ENCODE data around the gene COG8.

DNA sequence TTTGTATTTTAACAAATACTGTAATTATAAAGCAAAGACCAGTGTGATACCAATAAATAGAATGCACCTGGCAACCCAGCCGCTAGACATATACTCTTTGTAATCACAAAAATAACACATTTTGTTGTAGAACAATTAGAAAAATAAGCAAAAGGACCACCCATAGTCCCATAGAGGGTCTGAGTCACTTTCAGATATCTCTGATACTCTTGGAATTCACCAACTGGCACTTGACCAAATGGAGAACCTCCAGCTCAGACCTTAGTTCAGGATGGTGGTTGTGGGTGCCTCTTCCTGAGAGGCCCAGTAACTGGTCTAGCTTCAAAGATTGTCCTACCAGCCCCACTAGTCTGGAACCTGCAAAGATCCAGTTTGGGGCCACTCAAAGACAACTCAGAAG lies 47.2 kb upstream of the COG8 start:
- TF ChIP-seq PAX8 (IDR thresholded peaks at IDR 0.05) (no peak), POLR2AphosphoS5 (IDR thresholded peaks at IDR 0.05; ENCODE audit: low read length) (no peak), HDAC6 (IDR thresholded peaks at IDR 0.05; ENCODE audit: unreplicated experiment) (no peak), SPI1 (IDR thresholded peaks at IDR 0.05; ENCODE audit: borderline replicate concordance, insufficient read depth, low read depth, low read length) (no peak), EZH2 (IDR thresholded peaks at IDR 0.05; ENCODE audit: borderline replicate concordance, control insufficient read depth, low read depth, low read length) (no peak), YY1 (IDR thresholded peaks at IDR 0.05; ENCODE audit: low read depth, low read length) (no peak), POLR2A (IDR thresholded peaks at IDR 0.05; ENCODE audit: low read depth, low read length) (no peak), STAT1 (conservative IDR thresholded peaks at IDR 0.05) (no peak)
- TF ChIP-seq, protein P1, sequence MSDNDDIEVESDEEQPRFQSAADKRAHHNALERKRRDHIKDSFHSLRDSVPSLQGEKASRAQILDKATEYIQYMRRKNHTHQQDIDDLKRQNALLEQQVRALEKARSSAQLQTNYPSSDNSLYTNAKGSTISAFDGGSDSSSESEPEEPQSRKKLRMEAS (IDR thresholded peaks at IDR 0.05; ENCODE audit: low read depth, low read length): no peak
- TF ChIP-seq, protein P2, sequence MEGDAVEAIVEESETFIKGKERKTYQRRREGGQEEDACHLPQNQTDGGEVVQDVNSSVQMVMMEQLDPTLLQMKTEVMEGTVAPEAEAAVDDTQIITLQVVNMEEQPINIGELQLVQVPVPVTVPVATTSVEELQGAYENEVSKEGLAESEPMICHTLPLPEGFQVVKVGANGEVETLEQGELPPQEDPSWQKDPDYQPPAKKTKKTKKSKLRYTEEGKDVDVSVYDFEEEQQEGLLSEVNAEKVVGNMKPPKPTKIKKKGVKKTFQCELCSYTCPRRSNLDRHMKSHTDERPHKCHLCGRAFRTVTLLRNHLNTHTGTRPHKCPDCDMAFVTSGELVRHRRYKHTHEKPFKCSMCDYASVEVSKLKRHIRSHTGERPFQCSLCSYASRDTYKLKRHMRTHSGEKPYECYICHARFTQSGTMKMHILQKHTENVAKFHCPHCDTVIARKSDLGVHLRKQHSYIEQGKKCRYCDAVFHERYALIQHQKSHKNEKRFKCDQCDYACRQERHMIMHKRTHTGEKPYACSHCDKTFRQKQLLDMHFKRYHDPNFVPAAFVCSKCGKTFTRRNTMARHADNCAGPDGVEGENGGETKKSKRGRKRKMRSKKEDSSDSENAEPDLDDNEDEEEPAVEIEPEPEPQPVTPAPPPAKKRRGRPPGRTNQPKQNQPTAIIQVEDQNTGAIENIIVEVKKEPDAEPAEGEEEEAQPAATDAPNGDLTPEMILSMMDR (IDR thresholded peaks at IDR 0.05 in 2 of 3, conservative IDR thresholded peaks at IDR 0.05 in 1 of 3; ENCODE audit: control insufficient read depth in 2 of 3, extremely low read depth in 1 of 3, insufficient read depth in 1 of 3, low read depth in 3 of 3, low read length in 3 of 3): no peak
- TF ChIP-seq, protein P3, sequence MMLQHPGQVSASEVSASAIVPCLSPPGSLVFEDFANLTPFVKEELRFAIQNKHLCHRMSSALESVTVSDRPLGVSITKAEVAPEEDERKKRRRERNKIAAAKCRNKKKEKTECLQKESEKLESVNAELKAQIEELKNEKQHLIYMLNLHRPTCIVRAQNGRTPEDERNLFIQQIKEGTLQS (IDR thresholded peaks at IDR 0.05; ENCODE audit: borderline replicate concordance, extremely low read depth, low read depth, low read length): no peak
